Measurements from ENCODE around the gene SYT8.

Gene SYT8

GRCh38 chr11:1815311-1815710 lies 19.5 kb upstream of the SYT8 start:
- Mint-ChIP-seq H3K4me1 (peaks cover 18% of the 10 kb centered on the region), H3K4me3 (no peak overlapping the region), H3K9me3 (peaks cover 58% of the 10 kb centered on the region), H3K27me3 (ENCODE audit: low read depth, poor library complexity) (peaks cover 8% of the 10 kb centered on the region), H3K27ac (no peak overlapping the region), H3K36me3 (ENCODE audit: low read depth) (peaks cover 7% of the 10 kb centered on the region)
- DNase-seq: no peak
- TF ChIP-seq CTCF (IDR thresholded peaks at IDR 0.05): no peak

- Mint-ChIP-seq H3K4me3 (no peak overlapping the region), H3K27me3 (ENCODE audit: low read depth, poor library complexity) (peaks cover 9% of the 10 kb centered on the region), H3K9me3 (peaks cover 58% of the 10 kb centered on the region), H3K27ac (no peak overlapping the region), H3K4me1 (peaks cover 21% of the 10 kb centered on the region), H3K36me3 (ENCODE audit: low read depth) (peaks cover 7% of the 10 kb centered on the region)
- no peak for DNase-seq
- no peak for TF ChIP-seq CTCF (IDR thresholded peaks at IDR 0.05)
Measured at GRCh38 chr11:1815751-1816150, 19.0 kb upstream of the SYT8 start.

GRCh38 chr11:1817000-1817399 lies 17.8 kb upstream of the SYT8 start:
- no peak for TF ChIP-seq CTCF (IDR thresholded peaks at IDR 0.05)
- H3K4me1 Mint-ChIP-seq: peaks cover 21% of the 10 kb centered on the region

GRCh38 chr11:1817511-1817910 lies 17.3 kb upstream of the SYT8 start:
- peaks cover 21% of the 10 kb centered on the region for H3K4me1 Mint-ChIP-seq

More at GRCh38 chr11:1817000-1817399, 17.8 kb upstream of the SYT8 start:
- peaks cover 14% of the 10 kb centered on the region for H3K27me3 Mint-ChIP-seq (ENCODE audit: low read depth, poor library complexity)
- no peak overlapping the region for H3K27ac Mint-ChIP-seq
- no peak overlapping the region for H3K4me3 Mint-ChIP-seq
- DNase-seq: no peak
- H3K36me3 Mint-ChIP-seq (ENCODE audit: low read depth): peaks cover 7% of the 10 kb centered on the region
- peaks cover 57% of the 10 kb centered on the region for H3K9me3 Mint-ChIP-seq

GRCh38 chr11:1819074-1819473 lies 15.7 kb upstream of the SYT8 start:
- H3K4me1 Mint-ChIP-seq: peaks cover 22% of the 10 kb centered on the region
- H3K9me3 Mint-ChIP-seq: peaks cover 44% of the 10 kb centered on the region
- H3K4me3 Mint-ChIP-seq: no peak overlapping the region
- no peaks in the 10 kb centered on the region for H3K36me3 Mint-ChIP-seq (ENCODE audit: low read depth)
- peaks cover 9% of the 10 kb centered on the region for H3K27me3 Mint-ChIP-seq (ENCODE audit: low read depth, poor library complexity)
- DNase-seq: no peak
- TF ChIP-seq CTCF (IDR thresholded peaks at IDR 0.05): no peak
- peak overlapping the region; percentile 18 for H3K27ac Mint-ChIP-seq

More at GRCh38 chr11:1817511-1817910, 17.3 kb upstream of the SYT8 start:
- DNase-seq: no peak
- H3K4me3 Mint-ChIP-seq: no peak overlapping the region
- peaks cover 52% of the 10 kb centered on the region for H3K9me3 Mint-ChIP-seq
- H3K36me3 Mint-ChIP-seq (ENCODE audit: low read depth): peaks cover 7% of the 10 kb centered on the region
- H3K27ac Mint-ChIP-seq: no peak overlapping the region
- no peak for TF ChIP-seq CTCF (IDR thresholded peaks at IDR 0.05)
- peaks cover 14% of the 10 kb centered on the region for H3K27me3 Mint-ChIP-seq (ENCODE audit: low read depth, poor library complexity)

- Mint-ChIP-seq H3K27me3 (ENCODE audit: low read depth, poor library complexity) (peaks cover 8% of the 10 kb centered on the region), H3K4me1 (peaks cover 21% of the 10 kb centered on the region), H3K4me3 (no peak overlapping the region), H3K9me3 (peaks cover 44% of the 10 kb centered on the region), H3K27ac (no peak overlapping the region), H3K36me3 (ENCODE audit: low read depth) (no peaks in the 10 kb centered on the region)
- TF ChIP-seq CTCF (IDR thresholded peaks at IDR 0.05): no peak
- no peak for DNase-seq
Measured at GRCh38 chr11:1820463-1821325, 14.1 kb upstream of the SYT8 start.

Measured in nephron progenitor cell (in vitro differentiated cells).